ENCODE data around the gene FXYD4.
"Not testable (repeated sequence)": the region's sequence is repeated elsewhere in the genome, so short reads cannot be mapped to it uniquely, and the experiment has no call there.

Gene FXYD4

GRCh38 chr10:43371418-43371817 lies at the start of gene FXYD4:
TSS of gene FXYD4 (plus strand) at chr10:43371636. CDS start at chr10:43373747, 2,111 bp downstream.
- no peak for DNase-seq (ENCODE audit: low read depth)

DNA sequence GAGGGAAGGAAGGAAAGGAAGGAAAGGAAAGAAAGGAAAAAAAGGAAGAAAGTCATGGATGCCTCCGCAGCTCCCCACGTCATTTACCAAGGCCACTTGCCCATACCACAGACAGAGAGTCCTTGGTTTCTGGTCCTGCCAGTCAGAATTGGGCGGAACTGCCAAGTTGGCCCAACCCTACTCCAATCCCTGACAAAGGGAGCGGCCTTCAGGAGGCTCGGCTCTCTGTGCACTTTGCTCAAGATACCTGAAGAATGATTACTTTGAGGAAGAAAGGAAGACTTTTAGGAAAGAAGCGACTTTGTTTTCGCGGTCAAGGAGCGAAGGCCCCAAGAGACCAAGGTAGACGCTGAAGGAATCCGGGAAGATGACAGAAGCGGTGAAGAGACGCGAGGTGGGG lies 49.1 kb upstream of the FXYD4 start:
- no peak for DNase-seq (ENCODE audit: low read depth)

DNA sequence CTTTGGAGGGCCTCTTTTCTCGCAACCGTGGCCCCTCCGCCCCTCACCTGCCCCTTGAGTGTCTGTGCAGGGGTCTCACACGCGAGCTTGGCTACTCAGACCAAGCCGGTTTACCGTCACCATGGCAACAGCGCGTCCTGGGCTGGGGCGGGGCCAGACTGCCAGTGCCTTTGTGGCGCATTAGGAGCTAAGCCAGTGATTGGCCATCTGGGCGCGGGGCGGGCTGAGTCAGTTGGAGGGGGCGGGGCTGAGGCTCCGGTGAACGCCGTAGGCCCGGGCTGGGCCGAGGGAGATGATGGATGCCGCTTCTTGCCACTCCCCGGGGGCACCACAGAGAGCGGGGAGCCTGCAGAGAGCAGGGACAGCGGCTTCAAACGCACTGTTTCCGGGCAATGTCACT lies 48.7 kb upstream of the FXYD4 start:
- DNase-seq (ENCODE audit: low read depth), result peak; percentile 83

DNA sequence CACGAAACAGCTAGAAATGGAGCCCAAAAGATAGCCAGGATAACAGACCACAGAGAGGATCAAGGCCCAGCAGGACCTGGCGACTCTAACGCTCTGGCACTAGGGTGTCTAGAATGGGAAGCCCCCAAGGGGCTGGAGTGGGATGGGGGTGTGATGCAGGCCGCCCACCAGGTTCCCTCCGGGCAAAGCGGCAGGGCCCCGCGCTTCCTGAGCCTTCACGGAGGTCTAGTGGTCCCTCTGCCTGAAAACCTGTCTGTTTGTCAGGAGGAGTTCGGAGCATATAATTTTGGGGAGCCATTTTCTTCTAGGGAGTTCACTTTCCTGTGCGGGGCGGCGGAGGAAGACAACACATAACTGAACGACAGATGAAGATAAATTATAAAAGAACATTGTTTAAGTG lies 48.2 kb upstream of the FXYD4 start:
- DNase-seq (ENCODE audit: low read depth), result no peak

DNA sequence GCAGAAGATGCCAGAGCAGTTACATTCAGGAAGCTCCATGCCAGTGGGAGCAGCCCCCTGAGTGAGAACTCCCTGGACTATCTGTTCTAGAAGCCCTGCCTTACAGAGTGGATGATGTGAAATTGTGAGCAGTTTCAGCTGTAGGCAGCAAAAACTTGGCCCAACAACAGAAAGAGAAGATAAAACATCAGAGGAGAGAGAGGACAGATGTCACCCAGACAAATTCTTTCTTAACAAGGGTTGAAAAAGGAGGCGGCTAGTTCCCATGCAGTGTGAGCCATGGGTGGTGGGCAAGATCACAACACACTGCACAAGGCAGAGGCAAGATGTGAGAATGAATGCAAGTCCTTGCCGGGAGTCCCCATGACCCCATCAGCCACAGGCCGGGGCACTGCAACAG lies 46.6 kb upstream of the FXYD4 start:
- DNase-seq (ENCODE audit: low read depth), result no peak

GRCh38 chr10:43327171-43327570 lies 44.3 kb upstream of the FXYD4 start:
- no peak for DNase-seq (ENCODE audit: low read depth)

- DNase-seq (ENCODE audit: low read depth), result no peak
These were observed 43.5 kb upstream of the FXYD4 start for GRCh38 chr10:43327986-43328385.

GRCh38 chr10:43328810-43329209 lies 42.6 kb upstream of the FXYD4 start:
- not testable (repeated sequence) for DNase-seq (ENCODE audit: low read depth)

DNA sequence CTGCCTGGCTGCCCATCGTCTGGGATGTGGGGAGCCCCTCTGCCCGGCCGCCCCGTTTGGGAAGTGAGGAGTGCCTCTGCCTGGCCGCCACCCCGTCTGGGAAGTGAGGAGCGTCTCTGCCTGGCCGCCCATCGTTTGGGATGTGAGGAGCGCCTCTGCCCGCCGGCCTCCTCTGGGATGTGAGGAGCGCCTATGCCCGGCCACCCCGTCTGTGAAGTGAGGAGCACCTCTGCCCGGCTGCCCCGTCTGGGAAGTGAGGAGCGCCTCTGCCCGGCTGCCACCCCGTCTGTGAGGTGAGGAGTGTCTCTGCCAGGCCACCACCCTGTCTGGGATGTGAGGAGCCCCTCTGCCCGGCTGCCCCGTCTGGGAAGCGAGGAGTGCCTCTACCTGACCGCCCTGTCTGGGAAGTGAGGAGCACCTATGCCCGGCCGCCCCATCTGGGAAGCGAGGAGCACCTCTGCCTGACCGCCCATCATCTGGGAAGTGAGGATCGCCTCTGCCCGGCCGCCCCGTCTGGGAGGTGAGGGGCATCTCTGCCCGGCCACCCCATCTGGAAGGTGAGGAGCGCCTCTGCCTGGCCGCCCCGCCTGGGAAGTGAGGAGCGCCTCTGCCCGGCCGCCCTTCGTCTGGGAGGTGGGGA lies 42.1 kb upstream of the FXYD4 start:
- DNase-seq (ENCODE audit: low read depth), result not testable (repeated sequence)

DNA sequence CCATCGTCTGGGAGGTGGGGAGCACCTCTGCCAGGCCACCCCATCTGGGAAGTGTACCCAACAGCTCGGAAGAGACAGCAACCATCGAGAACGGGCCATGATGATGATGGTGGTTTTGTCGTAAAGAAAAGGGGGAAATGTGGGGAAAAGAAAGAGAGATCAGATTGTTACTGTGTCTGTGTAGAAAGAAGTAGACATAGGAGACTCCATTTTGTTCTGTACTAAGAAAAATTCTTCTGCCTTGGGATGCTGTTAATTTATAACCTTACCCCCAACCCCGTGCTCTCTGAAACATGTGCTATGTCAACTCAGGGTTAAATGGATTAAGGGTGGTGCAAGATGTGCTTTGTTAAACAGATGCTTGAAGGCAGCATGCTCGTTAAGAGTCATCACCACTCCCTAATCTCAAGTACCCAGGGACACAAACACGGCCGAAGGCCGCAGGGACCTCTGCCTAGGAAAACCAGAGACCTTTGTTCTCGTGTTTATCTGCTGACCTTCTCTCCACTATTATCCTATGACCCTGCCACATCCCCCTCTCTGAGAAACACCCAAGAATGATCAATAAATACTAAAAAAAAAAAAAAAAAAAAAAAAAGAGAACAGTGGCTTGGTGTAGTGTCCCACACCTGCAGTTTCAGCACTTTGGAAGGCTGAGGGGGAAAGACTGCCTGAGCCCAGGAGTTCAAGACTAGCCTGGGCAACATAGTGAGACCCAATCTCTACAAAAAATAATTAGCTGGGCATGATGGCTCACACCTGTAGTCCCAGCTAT lies 41.2 kb upstream of the FXYD4 start:
- DNase-seq (ENCODE audit: low read depth), result not testable (repeated sequence)

DNA sequence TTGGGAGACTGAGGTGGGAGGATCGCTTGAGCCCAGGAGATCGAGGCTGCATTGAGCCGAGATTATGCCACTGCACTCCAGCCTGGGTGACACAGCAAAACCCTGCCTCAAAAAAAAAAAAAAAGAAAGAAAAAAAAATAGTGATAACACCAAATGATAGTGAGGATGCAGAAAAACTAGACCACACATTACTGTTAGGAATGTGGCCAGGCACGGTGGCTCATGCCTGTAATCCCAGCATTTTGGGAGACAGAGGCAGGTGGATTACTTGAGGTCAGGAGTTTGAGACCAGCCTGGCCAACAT lies 40.7 kb upstream of the FXYD4 start:
- DNase-seq (ENCODE audit: low read depth), result not testable (repeated sequence)

- DNase-seq (ENCODE audit: low read depth), result no peak
These were observed 37.8 kb upstream of the FXYD4 start for GRCh38 chr10:43333653-43334052.

GRCh38 chr10:43336061-43336460 lies 35.4 kb upstream of the FXYD4 start:
- DNase-seq (ENCODE audit: low read depth), result no peak

DNA sequence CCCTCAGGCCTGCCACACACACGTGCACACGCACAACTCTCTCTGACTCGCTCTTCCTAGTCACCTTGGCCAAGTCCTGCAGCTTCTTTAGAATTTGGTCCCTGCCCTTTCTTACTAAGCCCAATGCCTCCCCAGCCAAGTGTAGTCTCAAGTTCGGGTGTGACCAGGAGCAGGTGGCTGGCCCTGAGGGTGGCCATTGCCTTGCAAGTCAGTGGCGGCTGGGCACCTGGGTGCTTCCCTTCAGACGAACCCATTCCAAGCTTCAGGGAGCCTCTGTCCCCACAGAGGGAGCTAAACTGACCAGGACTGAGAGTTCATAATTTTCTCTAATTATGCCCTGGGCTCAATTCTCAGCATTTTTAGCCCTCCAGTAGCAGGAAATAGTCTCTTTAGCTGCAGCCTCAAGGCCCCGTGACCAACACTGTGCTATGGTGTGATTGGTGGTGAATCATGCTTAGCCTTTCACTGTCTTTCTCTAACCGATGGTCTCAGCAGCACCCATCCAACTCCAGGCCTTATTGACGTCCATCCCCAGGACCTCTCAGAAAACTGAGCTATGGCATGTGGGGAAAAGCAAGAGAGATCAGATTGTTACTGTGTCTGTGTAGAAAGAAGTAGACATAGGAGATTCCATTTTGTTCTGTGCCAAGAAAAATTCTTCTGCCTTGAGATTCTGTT lies 34.7 kb upstream of the FXYD4 start:
- DNase-seq (ENCODE audit: low read depth), result peak; percentile 25

- not testable (repeated sequence) for DNase-seq (ENCODE audit: low read depth)
These were observed 33.9 kb upstream of the FXYD4 start for GRCh38 chr10:43337536-43337935.

GRCh38 chr10:43338117-43338516 lies 33.3 kb upstream of the FXYD4 start:
- DNase-seq (ENCODE audit: low read depth), result no peak

- DNase-seq (ENCODE audit: low read depth), result no peak
These were observed 32.3 kb upstream of the FXYD4 start for GRCh38 chr10:43339136-43339535.

- no peak for DNase-seq (ENCODE audit: low read depth)
These were observed 31.3 kb upstream of the FXYD4 start for GRCh38 chr10:43340101-43340500.

GRCh38 chr10:43340619-43341018 lies 30.8 kb upstream of the FXYD4 start:
- no peak for DNase-seq (ENCODE audit: low read depth)

DNA sequence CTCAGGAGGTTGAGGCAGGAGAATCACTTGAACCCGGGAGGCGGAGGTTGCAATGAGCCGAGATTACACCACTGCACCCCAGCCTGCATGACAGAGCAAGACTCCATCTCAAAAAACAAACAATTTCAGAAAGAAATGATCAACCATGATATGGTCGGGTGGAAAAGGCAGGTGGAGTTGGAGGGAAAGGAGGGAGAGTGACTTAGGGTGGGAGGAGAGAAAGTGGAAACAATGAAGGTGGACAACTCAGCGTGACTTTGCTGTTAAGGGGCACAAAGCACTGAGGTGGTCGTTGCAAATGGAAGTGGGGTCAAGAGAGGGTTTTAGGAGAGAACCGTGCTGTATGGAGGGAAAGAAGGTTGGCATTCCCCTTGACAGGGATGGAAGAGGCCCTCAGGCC lies 30.0 kb upstream of the FXYD4 start:
- no peak for DNase-seq (ENCODE audit: low read depth)

DNA sequence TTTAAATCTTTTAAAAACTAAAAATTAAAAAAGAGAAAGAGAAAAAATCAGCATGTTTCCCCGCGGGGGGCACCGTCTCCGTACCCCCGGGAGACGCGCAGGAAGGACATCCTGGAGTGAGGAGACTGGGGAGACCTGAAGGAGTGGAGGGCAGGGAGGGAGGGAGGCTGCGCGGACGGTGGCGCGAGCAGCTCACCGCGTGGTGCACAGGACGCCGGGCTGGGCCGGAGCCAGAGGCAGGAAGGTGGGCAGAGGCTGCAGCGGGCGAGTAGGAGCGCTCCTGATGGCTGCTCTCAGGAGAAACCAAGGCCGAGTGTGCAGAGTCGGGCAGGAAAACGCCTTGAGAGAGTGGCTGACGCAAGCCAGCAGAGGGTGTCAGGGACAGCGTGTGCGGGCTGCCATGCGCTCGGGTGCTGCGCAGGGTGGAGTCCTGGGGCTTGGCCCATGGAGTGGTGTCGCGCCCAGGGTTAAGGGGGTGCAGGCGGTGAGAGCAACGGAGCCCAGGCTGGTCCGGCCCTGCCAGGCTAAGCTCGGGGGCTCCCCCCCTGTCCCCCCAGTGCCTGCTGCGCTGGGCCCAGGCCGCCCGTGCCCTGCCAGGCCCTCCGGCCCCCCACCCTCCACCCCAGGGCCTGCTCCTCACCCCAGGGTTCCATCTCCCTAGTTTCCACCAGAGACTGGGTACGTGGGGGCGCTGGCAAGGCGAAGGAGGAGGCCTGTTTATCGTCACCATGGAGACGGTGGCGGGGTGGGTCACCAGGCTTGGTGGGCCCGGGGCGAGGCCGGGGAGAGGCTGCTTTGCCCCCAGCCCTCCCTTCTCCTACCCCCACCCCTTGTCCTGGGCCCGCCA lies 28.9 kb upstream of the FXYD4 start:
- no peak for DNase-seq (ENCODE audit: low read depth)

- DNase-seq (ENCODE audit: low read depth), result no peak
These were observed 28.3 kb upstream of the FXYD4 start for GRCh38 chr10:43343126-43343525.

Measured in EH (cell line).